ENCODE data around the gene TGM2.

- no peak for TF ChIP-seq CTCF (IDR thresholded peaks at IDR 0.05)
- TF ChIP-seq POLR2A (IDR thresholded peaks at IDR 0.05), result no peak
These were observed 32.1 kb upstream of the TGM2 start for GRCh38 chr20:38197217-38197616.
